ENCODE results near the gene TEKT5.

Gene TEKT5

GRCh38 chr16:10584981-10585438 lies 109.7 kb downstream of the TEKT5 start:
- Histone ChIP-seq H3K27me3 (ENCODE audit: low read length) (no peaks in the 10 kb centered on the region), H3K36me3 (ENCODE audit: low read length) (no peaks in the 10 kb centered on the region), H3K4me3 (ENCODE audit: insufficient read depth, low read length, poor library complexity, severe bottlenecking) (no peak overlapping the region), H3K9me2 (replicated peaks; ENCODE audit: insufficient read depth, low read length) (no peaks in the 10 kb centered on the region), H2AFZ (ENCODE audit: low read depth, low read length, severe bottlenecking) (no peak overlapping the region), H3K9ac (ENCODE audit: low read length) (no peak overlapping the region), H4K20me1 (ENCODE audit: low read depth, low read length) (no peaks in the 10 kb centered on the region), H3K9me3 (ENCODE audit: insufficient read depth, low read length) (no peaks in the 10 kb centered on the region), H3K4me2 (ENCODE audit: low read depth, low read length, poor library complexity, severe bottlenecking) (no peak overlapping the region), H3K79me2 (ENCODE audit: insufficient read depth, low read length) (no peaks in the 10 kb centered on the region), H3F3A (ENCODE audit: insufficient read depth) (no peaks in the 10 kb centered on the region), H3K27ac (ENCODE audit: low read depth, low read length) (no peak overlapping the region)
- TF ChIP-seq CTCF (IDR thresholded peaks at IDR 0.05; ENCODE audit: insufficient read depth, low read length, poor library complexity, severe bottlenecking) = no peak
- TF ChIP-seq EZH2phosphoT487 (conservative IDR thresholded peaks at IDR 0.05; ENCODE audit: low read length) = no peak

GRCh38 chr16:10583269-10583668 lies 111.5 kb downstream of the TEKT5 start:
- Histone ChIP-seq H3K36me3 (ENCODE audit: low read length) (no peaks in the 10 kb centered on the region), H3K4me3 (ENCODE audit: insufficient read depth, low read length, poor library complexity, severe bottlenecking) (no peak overlapping the region), H4K20me1 (ENCODE audit: low read depth, low read length) (no peaks in the 10 kb centered on the region), H3K27ac (ENCODE audit: low read depth, low read length) (no peak overlapping the region), H3K9ac (ENCODE audit: low read length) (no peak overlapping the region), H2AFZ (ENCODE audit: low read depth, low read length, severe bottlenecking) (no peak overlapping the region), H3K79me2 (ENCODE audit: insufficient read depth, low read length) (no peaks in the 10 kb centered on the region), H3K9me2 (replicated peaks; ENCODE audit: insufficient read depth, low read length) (no peaks in the 10 kb centered on the region), H3F3A (ENCODE audit: insufficient read depth) (no peaks in the 10 kb centered on the region), H3K27me3 (ENCODE audit: low read length) (no peaks in the 10 kb centered on the region), H3K9me3 (ENCODE audit: insufficient read depth, low read length) (no peaks in the 10 kb centered on the region), H3K4me2 (ENCODE audit: low read depth, low read length, poor library complexity, severe bottlenecking) (no peak overlapping the region)
- TF ChIP-seq EZH2phosphoT487 (conservative IDR thresholded peaks at IDR 0.05; ENCODE audit: low read length) (no peak), CTCF (IDR thresholded peaks at IDR 0.05; ENCODE audit: insufficient read depth, low read length, poor library complexity, severe bottlenecking) (no peak)

- H2AFZ ChIP-seq (ENCODE audit: low read depth, low read length, severe bottlenecking) = no peak overlapping the region
- no peaks in the 10 kb centered on the region for H3K79me2 ChIP-seq (ENCODE audit: insufficient read depth, low read length)
- H3K27me3 ChIP-seq (ENCODE audit: low read length) = no peaks in the 10 kb centered on the region
- H3K4me2 ChIP-seq (ENCODE audit: low read depth, low read length, poor library complexity, severe bottlenecking) = no peak overlapping the region
- TF ChIP-seq EZH2phosphoT487 (conservative IDR thresholded peaks at IDR 0.05; ENCODE audit: low read length) (no peak), CTCF (IDR thresholded peaks at IDR 0.05; ENCODE audit: insufficient read depth, low read length, poor library complexity, severe bottlenecking) (no peak)
- H3K36me3 ChIP-seq (ENCODE audit: low read length) = no peaks in the 10 kb centered on the region
- H3K9me3 ChIP-seq (ENCODE audit: insufficient read depth, low read length) = no peaks in the 10 kb centered on the region
- H3K4me3 ChIP-seq (ENCODE audit: insufficient read depth, low read length, poor library complexity, severe bottlenecking) = no peak overlapping the region
- no peaks in the 10 kb centered on the region for H3F3A ChIP-seq (ENCODE audit: insufficient read depth)
- no peaks in the 10 kb centered on the region for H4K20me1 ChIP-seq (ENCODE audit: low read depth, low read length)
- H3K27ac ChIP-seq (ENCODE audit: low read depth, low read length) = no peak overlapping the region
- no peak overlapping the region for H3K9ac ChIP-seq (ENCODE audit: low read length)
- no peaks in the 10 kb centered on the region for H3K9me2 ChIP-seq (replicated peaks; ENCODE audit: insufficient read depth, low read length)
These were observed 113.2 kb downstream of the TEKT5 start for GRCh38 chr16:10581507-10581906.

Measured in SU-DHL-6 (cell line).